Measurements from ENCODE around the gene SPEM3.
"Not testable (repeated sequence)": the region's sequence is repeated elsewhere in the genome, so short reads cannot be mapped to it uniquely, and the experiment has no call there.

Gene SPEM3

DNA sequence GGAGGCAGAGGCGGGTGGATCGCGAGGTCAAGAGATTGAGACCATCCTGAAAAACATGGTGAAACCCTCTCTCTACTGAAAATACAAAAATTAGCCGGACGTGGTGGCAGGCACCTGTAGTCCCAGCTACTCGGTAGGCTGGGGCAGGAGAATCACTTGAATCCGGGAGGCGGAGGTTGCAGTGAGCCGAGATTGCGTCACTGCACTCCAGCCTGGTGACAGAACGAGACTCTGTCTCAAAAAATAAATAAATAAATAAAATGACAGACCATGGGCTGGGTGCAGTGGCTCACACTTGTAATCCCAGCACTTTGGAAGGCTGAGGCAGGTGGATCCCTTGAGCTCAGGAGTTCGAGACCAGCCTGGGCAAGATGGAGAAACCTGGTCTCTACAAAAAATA lies 41.2 kb downstream of the SPEM3 start:
- in situ Hi-C loops (cut with MboI; ENCODE audit: low sequenced_read_pairs), result not testable (repeated sequence)

GRCh38 chr17:7470457-7470973 lies 41.9 kb downstream of the SPEM3 start:
- in situ Hi-C loops (cut with MboI; ENCODE audit: low sequenced_read_pairs); H3K4me3 ChIP-seq; H3K36me3 ChIP-seq (replicated peaks); H3K9me3 ChIP-seq; DNase-seq (ENCODE audit: low spot score in 2 of 2); H3K27me3 ChIP-seq (ENCODE audit: low read depth); H3K4me1 ChIP-seq: not testable (repeated sequence)

More for the DNA sequence above, 41.2 kb downstream of the SPEM3 start:
- H3K4me1 ChIP-seq; H3K4me3 ChIP-seq; H3K36me3 ChIP-seq (replicated peaks); DNase-seq (ENCODE audit: low spot score in 2 of 2); H3K9me3 ChIP-seq; H3K27me3 ChIP-seq (ENCODE audit: low read depth): not testable (repeated sequence)

GRCh38 chr17:7471729-7472128 lies 43.1 kb downstream of the SPEM3 start:
- no peaks in the 10 kb centered on the region for H3K27me3 ChIP-seq (ENCODE audit: low read depth)
- DNase-seq (ENCODE audit: low spot score in 2 of 2), result no peak
- H3K36me3 ChIP-seq (replicated peaks), result peaks cover 4% of the 10 kb centered on the region
- H3K9me3 ChIP-seq, result no peaks in the 10 kb centered on the region
- no peaks in the 10 kb centered on the region for H3K4me1 ChIP-seq
- in situ Hi-C loops (cut with MboI; ENCODE audit: low sequenced_read_pairs), result no loop called here
- H3K4me3 ChIP-seq, result no peak overlapping the region

- DNase-seq (ENCODE audit: low spot score in 2 of 2); H3K36me3 ChIP-seq (replicated peaks); H3K27me3 ChIP-seq (ENCODE audit: low read depth); H3K4me1 ChIP-seq; H3K4me3 ChIP-seq; in situ Hi-C loops (cut with MboI; ENCODE audit: low sequenced_read_pairs); H3K9me3 ChIP-seq: not testable (repeated sequence)
These were observed 46.1 kb downstream of the SPEM3 start for GRCh38 chr17:7474767-7475166.

DNA sequence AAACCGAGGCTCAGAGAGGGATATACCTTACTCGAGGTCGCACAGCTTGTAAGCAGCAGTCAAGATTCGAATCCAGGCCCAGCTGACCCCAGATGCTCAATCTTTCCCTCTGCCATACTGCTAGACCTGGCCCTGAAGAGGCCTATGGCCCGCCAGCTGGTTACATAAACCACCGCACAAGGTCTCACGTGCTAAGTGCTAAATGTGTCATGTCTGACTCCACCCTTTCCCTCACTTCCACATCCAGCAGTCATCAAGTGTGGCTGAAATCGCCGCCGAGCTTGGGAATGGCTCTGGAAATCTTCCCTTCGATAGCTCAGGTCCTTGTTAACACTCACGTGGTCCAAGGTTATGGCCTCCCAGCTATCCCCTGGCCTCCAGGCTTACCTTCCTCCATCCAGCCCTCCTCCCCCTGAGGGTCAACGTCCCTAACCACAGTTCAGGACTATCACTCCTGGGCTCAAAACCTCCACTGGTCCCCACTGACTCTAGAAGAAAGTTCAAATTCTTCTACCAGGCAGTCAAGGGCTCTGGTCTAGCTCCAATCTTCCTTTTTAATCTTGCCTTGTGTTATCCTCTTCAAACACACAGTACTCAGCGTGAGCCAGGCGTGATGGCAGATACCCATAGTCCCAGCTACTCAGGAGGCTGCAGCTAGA lies 47.2 kb downstream of the SPEM3 start:
- in situ Hi-C loops (cut with MboI; ENCODE audit: low sequenced_read_pairs), result no loop called here
- no peaks in the 10 kb centered on the region for H3K9me3 ChIP-seq
- DNase-seq (ENCODE audit: low spot score in 2 of 2), result no peak
- H3K27me3 ChIP-seq (ENCODE audit: low read depth), result no peaks in the 10 kb centered on the region
- peaks cover 17% of the 10 kb centered on the region for H3K4me1 ChIP-seq
- H3K4me3 ChIP-seq, result no peak overlapping the region
- H3K36me3 ChIP-seq (replicated peaks), result no peaks in the 10 kb centered on the region

- H3K4me3 ChIP-seq, result no peak overlapping the region
- peaks cover 17% of the 10 kb centered on the region for H3K4me1 ChIP-seq
- DNase-seq (ENCODE audit: low spot score in 2 of 2), result no peak
- in situ Hi-C loops (cut with MboI; ENCODE audit: low sequenced_read_pairs), result no loop called here
- no peaks in the 10 kb centered on the region for H3K9me3 ChIP-seq
- H3K36me3 ChIP-seq (replicated peaks), result no peaks in the 10 kb centered on the region
- no peaks in the 10 kb centered on the region for H3K27me3 ChIP-seq (ENCODE audit: low read depth)
These were observed 47.8 kb downstream of the SPEM3 start for GRCh38 chr17:7476494-7476893.

DNA sequence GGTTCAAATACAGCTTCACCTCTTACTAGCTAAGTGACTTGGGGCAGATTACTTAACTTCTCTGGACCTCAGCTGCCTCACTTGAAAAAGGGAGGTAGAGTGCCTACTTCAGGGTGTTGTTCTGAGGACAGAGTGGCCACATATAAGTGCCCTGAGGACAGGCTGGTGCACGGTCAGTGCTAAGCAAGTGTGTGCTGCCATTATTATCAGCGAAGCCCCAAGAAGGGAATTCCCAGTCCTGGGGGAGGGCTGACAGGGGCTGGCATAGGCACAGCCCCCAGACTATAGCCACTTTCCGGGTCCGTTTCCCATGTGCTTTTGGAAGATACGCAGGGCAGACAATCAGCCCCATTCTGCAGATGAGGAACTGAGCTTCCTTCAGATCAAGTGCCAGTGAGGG lies 48.3 kb downstream of the SPEM3 start:
- Histone ChIP-seq H3K27me3 (ENCODE audit: low read depth) (no peaks in the 10 kb centered on the region), H3K9me3 (no peaks in the 10 kb centered on the region), H3K4me1 (peaks cover 17% of the 10 kb centered on the region), H3K4me3 (no peak overlapping the region), H3K36me3 (replicated peaks) (no peaks in the 10 kb centered on the region)
- in situ Hi-C loops (cut with MboI; ENCODE audit: low sequenced_read_pairs), result no loop called here
- no peak for DNase-seq (ENCODE audit: low spot score in 2 of 2)

DNA sequence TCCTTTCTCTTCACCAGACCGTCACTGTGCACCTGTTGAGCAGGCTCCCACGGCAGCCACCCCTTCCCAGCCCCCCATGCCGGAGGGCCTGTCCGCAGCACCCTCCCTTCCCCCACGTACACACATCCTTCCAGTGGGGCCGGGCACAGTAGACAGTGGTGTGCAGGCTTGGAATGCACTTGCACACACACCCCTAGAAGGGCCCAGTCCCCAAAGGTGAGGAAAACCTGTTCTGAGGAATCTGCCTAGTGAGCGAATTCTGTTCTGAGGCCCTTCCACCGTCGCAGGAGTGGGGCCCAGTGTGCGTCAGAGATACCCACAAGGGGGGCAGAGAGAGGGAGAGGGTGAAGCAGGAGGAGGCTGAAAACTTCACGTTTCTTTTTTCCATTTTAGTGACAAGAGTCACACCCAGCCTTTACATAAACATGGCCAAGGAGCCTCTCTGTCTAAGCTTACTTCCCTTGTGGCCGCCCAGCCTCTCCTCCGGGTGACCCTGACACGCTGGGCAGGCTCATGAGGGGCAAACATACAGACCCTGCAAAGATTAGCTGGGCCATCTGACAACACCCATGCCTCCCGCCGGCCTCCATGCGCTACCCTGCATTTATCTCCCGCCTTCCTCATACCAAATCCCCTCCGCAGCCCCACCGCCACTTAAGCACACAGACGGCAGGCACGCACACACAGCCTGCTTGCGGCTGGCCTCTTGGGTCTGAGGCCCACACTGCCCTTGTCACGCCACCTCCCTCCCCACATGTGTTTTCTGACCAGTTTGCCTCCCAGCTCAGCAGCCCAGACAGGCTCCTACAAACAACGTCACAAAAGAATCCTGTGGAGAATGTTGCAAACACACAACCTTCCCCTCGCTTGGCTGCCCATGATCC lies 49.0 kb downstream of the SPEM3 start:
- peak in 1 of 2 experiments; percentile 61 for DNase-seq (ENCODE audit: low spot score in 2 of 2)
- peak overlapping the region; percentile 54 for H3K4me3 ChIP-seq

GRCh38 chr17:7478276-7479212 lies 49.9 kb downstream of the SPEM3 start:
- Histone ChIP-seq H3K4me1 (peaks cover 17% of the 10 kb centered on the region), H3K36me3 (replicated peaks) (no peaks in the 10 kb centered on the region), H3K9me3 (no peaks in the 10 kb centered on the region), H3K4me3 (peak overlapping the region; percentile 54), H3K27me3 (ENCODE audit: low read depth) (no peaks in the 10 kb centered on the region)
- peak in 1 of 2 experiments; percentile 66 for DNase-seq (ENCODE audit: low spot score in 2 of 2)
- in situ Hi-C loops (cut with MboI; ENCODE audit: low sequenced_read_pairs), result no loop called here

More for the DNA sequence above, 49.0 kb downstream of the SPEM3 start:
- no peaks in the 10 kb centered on the region for H3K9me3 ChIP-seq
- in situ Hi-C loops (cut with MboI; ENCODE audit: low sequenced_read_pairs), result no loop called here
- H3K36me3 ChIP-seq (replicated peaks), result no peaks in the 10 kb centered on the region
- H3K27me3 ChIP-seq (ENCODE audit: low read depth), result no peaks in the 10 kb centered on the region
- peaks cover 17% of the 10 kb centered on the region for H3K4me1 ChIP-seq

DNA sequence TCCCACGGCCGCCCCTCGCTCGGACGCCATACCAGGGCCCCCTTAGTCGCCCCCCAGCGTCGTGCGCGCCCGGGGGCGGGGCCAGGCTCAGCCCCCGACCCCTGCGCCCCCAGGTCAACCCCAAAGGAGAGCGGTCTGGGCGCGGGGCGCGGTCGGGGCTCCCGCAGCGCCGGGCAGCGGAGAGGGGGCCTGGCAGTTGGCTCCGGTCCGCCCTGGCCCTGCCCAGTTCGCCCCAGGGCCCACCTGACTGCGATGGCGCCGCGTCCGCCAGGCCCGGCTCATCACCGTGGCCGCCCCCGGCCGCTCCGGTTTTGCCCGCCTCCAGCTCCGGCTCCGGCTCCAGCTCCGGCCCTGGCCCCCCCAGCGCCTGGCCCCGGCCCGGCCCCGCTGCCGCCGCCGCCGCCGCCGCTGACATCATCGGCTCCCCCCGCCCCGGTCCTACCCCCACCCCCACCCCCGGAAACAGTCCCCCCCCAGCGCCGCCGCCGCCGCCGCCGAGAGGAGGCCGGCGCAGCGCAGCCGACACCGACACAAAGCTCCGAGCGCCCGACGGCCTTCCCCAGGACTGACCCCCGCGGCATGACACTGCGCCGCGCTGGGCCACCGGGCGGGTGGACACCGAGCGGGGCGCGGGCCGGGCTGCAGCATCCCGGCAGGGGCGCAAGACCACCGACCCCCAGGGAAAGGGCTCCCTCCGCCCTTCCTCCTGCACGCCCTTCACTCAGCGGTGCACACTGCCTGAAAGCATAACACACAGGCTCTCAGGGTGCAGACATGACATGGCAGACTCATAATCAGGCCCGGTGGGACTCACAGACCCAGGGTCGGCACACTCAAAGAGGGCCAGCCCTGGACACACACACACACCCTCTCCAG lies 50.8 kb downstream of the SPEM3 start, which contains the start of gene ZBTB4:
TSS of gene ZBTB4 (minus strand) at position 419 of the 876 bp plus-strand sequence. CDS start 12,830 bp downstream, outside the sequence.
- no peaks in the 10 kb centered on the region for H3K9me3 ChIP-seq
- peak; percentile 44 to 62 for DNase-seq (ENCODE audit: low spot score in 2 of 2)
- H3K4me1 ChIP-seq, result peaks cover 17% of the 10 kb centered on the region

GRCh38 chr17:7480089-7480384 lies 51.4 kb downstream of the SPEM3 start:
- in situ Hi-C loops (cut with MboI; ENCODE audit: low sequenced_read_pairs), result loop anchor here (10.0 kb wide), 1 partner anchor 235 kb away; the partner anchor contains the start of gene GABARAP
- H3K27me3 ChIP-seq (ENCODE audit: low read depth), result no peaks in the 10 kb centered on the region
- peaks cover 17% of the 10 kb centered on the region for H3K4me1 ChIP-seq
- peak overlapping the region; percentile 54 for H3K4me3 ChIP-seq
- peak in 1 of 2 experiments; percentile 45 for DNase-seq (ENCODE audit: low spot score in 2 of 2)
- no peaks in the 10 kb centered on the region for H3K36me3 ChIP-seq (replicated peaks)
- H3K9me3 ChIP-seq, result no peaks in the 10 kb centered on the region

More for the DNA sequence above, 50.8 kb downstream of the SPEM3 start, which contains the start of gene ZBTB4:
- Histone ChIP-seq H3K27me3 (ENCODE audit: low read depth) (no peaks in the 10 kb centered on the region), H3K4me3 (peak within 1 kb of the TSS; percentile 54), H3K36me3 (replicated peaks) (no peaks in the 10 kb centered on the region)
- in situ Hi-C loops (cut with MboI; ENCODE audit: low sequenced_read_pairs), result loop anchor here (10.0 kb wide), 1 partner anchor 235 kb away; the partner anchor contains the start of gene GABARAP

GRCh38 chr17:7481275-7481674 lies 52.6 kb downstream of the SPEM3 start, which contains the start of gene SLC35G6:
SLC35G6 (plus strand) TSS chr17:7481446; CDS start chr17:7481517, 71 bp downstream.
- H3K4me3 ChIP-seq, result peak within 1 kb of the TSS; percentile 54; the same call in 1 of the 2 replicates
- not testable (repeated sequence) for H3K27me3 ChIP-seq (ENCODE audit: low read depth); H3K36me3 ChIP-seq (replicated peaks); DNase-seq (ENCODE audit: low spot score in 2 of 2); H3K9me3 ChIP-seq
- peaks cover 22% of the 10 kb centered on the region for H3K4me1 ChIP-seq
- in situ Hi-C loops (cut with MboI; ENCODE audit: low sequenced_read_pairs), result loop anchor here (10.0 kb wide), 1 partner anchor 236 kb away; the partner anchor contains the start of gene GABARAP
